ENCODE results near the gene ZNF263. TPM values are rescaled to one million over a fixed set of nuclear protein-coding genes. Genes with fewer than 3 reads are reported as not detected.

The ZNF263 gene
- total RNA-seq, 1 donor from 2014 or later = 27.6 TPM

DNA sequence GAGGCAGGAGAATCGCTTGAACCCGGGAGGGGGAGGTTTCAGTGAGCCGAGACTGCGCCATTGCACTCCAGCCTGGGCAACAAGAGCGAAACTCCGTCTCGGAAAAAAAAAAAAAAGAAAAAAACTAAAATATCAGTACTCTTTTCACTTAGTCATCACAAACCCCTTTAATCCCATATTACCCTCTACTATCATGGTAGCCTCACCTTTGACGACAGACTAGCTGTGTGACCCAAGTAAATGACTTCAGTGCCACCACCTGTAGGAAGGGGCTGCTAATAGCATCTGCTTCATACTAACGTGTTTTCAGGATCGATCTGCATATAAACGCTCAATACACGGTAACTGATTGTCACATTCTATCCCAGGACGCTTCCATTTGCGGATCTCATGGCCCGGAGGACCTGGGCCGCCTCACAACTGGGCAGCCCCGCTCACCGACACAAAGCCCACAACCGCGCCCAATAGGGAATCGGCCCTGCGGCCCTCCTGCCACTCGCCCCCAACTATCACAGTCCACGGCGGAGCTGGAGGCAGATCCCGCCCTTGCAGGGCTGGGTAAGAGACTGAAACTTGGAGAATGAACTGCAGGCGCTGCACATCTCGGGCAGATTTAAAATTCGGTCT is 1.1 kb upstream of the ZNF263 start:
- intact Hi-C loops (cut with DNase I) = no loop called here
- Histone ChIP-seq H3K27ac (peak overlapping the region; percentile 100), H3K4me3 (peak overlapping the region; percentile 86), H3K36me3 (peaks cover 18% of the 10 kb centered on the region), H3K9me3 (no peaks in the 10 kb centered on the region), H3K27me3 (no peaks in the 10 kb centered on the region), H3K4me1 (peaks cover 14% of the 10 kb centered on the region)
- no peak for DNase-seq
- ATAC-seq = peak; percentile 45
- TF ChIP-seq, protein P1, sequence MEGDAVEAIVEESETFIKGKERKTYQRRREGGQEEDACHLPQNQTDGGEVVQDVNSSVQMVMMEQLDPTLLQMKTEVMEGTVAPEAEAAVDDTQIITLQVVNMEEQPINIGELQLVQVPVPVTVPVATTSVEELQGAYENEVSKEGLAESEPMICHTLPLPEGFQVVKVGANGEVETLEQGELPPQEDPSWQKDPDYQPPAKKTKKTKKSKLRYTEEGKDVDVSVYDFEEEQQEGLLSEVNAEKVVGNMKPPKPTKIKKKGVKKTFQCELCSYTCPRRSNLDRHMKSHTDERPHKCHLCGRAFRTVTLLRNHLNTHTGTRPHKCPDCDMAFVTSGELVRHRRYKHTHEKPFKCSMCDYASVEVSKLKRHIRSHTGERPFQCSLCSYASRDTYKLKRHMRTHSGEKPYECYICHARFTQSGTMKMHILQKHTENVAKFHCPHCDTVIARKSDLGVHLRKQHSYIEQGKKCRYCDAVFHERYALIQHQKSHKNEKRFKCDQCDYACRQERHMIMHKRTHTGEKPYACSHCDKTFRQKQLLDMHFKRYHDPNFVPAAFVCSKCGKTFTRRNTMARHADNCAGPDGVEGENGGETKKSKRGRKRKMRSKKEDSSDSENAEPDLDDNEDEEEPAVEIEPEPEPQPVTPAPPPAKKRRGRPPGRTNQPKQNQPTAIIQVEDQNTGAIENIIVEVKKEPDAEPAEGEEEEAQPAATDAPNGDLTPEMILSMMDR (IDR thresholded peaks at IDR 0.05) = no peak

DNA sequence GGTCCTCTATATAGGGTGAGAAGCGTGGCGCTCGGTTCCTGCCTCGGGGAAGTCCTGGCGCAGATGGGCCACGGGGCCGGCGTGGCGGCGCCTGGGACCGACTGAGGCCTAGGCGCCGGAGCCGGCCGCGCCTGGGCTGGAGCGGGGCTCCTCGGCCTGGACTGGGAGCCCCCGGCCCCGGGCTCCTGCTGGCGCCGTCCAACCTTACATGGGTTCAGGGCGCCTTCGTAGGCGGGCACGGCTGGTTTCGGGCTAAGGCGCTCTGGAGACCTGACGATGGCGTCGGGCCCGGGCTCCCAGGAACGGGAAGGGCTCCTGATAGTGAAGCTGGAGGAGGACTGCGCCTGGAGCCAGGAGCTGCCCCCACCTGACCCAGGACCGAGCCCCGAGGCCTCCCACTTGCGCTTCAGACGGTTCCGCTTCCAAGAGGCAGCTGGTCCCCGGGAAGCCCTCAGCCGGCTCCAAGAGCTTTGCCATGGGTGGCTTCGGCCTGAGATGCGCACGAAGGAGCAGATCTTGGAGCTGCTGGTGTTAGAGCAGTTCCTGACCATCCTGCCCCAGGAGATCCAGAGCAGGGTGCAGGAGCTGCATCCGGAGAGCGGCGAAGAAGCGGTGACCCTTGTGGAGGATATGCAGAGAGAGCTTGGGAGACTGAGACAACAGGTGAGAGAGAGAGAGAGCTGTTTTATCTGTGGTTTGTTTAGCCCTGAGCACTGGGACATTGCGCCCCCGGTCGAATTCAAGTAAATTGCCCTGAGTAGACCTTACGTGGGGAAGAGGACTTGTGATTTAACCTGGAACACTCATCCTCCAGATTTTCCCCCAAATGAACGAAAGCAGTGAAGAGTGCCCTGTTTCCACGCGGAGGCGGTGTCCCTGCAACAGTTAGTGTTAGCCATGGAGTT is 504 bp downstream of the ZNF263 start:
- intact Hi-C loops (cut with DNase I) = no loop called here
- Histone ChIP-seq H3K4me3 (peak overlapping the region; percentile 86), H3K4me1 (peaks cover 14% of the 10 kb centered on the region), H3K36me3 (peaks cover 26% of the 10 kb centered on the region), H3K27ac (peak overlapping the region; percentile 100), H3K27me3 (no peaks in the 10 kb centered on the region), H3K9me3 (peaks cover 7% of the 10 kb centered on the region)
- DNase-seq (no peak), ATAC-seq (no peak)
- TF ChIP-seq, protein P1 (IDR thresholded peaks at IDR 0.05) = no peak

DNA sequence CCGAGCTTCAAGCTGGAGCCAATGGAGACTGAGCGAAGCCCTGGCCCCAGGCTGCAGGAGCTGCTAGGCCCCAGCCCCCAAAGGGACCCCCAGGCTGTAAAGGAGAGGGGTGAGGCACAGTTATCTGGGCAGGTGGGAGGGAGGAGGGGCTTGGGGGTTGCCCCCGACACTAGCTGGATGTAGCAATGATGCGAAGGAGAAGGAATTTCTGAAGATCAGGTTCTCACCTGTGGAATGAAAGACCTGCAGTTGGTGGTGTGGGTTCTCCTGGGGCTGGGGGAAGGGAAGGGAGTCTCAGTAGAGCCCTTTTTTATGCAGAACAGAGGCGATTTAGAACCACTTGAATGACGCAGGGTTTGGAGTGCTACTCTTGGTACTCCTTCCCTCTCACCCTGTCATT is 1.8 kb downstream of the ZNF263 start:
- Histone ChIP-seq H3K27ac (no peak overlapping the region), H3K27me3 (no peaks in the 10 kb centered on the region), H3K9me3 (peaks cover 20% of the 10 kb centered on the region), H3K4me1 (peaks cover 14% of the 10 kb centered on the region), H3K36me3 (peaks cover 39% of the 10 kb centered on the region), H3K4me3 (peak overlapping the region; percentile 86)
- TF ChIP-seq, protein P1 (IDR thresholded peaks at IDR 0.05) = no peak
- intact Hi-C loops (cut with DNase I) = no loop called here
- no peak for DNase-seq
- no peak for ATAC-seq

DNA sequence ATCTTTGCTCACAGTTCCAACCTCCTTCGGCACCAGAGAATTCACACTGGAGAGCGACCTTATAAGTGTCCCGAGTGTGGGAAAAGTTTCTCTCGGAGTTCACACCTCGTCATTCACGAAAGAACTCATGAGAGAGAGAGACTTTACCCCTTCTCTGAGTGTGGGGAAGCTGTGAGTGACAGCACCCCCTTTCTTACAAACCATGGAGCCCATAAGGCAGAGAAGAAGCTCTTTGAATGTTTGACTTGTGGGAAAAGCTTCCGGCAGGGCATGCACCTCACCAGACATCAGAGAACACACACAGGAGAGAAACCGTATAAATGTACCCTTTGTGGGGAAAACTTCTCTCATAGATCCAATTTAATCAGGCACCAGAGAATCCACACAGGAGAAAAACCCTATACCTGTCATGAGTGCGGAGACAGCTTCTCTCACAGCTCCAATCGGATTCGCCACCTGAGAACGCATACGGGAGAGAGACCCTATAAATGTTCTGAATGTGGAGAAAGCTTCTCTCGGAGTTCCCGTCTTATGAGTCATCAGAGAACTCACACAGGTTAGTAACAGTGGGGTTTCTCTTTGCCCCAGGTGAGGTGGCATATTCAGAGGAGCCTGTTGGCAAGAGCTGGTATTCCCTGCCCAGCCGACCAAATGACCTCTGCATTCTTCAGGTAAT is 6.8 kb downstream of the ZNF263 start:
- intact Hi-C loops (cut with DNase I) = no loop called here
- DNase-seq (no peak), ATAC-seq (no peak)
- H3K9me3 ChIP-seq = peaks cover 69% of the 10 kb centered on the region
- no peak overlapping the region for H3K4me3 ChIP-seq
- no peaks in the 10 kb centered on the region for H3K27me3 ChIP-seq
- peaks cover 3% of the 10 kb centered on the region for H3K4me1 ChIP-seq
- peaks cover 55% of the 10 kb centered on the region for H3K36me3 ChIP-seq
- TF ChIP-seq, protein P1 (IDR thresholded peaks at IDR 0.05) = no peak
- H3K27ac ChIP-seq = no peak overlapping the region

DNA sequence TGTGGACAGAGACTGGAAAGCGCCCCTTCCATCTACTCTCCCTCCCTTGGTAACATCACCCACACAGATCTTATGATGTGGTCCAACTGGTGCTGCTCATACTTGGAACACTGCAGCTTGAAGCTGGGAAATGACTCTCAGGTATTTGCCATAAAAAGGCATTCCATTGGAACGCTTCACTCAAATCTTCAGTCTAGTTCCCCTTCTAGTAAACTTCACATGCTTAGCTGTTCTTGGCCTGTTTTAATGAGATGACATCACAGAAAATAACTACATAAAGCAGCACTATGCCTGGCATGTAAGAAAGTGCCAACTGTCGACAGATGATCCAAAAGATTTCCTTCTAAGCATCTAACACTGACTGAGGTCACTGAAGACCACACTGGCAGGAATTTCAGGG is 9.3 kb downstream of the ZNF263 start:
- DNase-seq = no peak
- no peak overlapping the region for H3K27ac ChIP-seq
- no peak for ATAC-seq
- H3K9me3 ChIP-seq = peaks cover 76% of the 10 kb centered on the region
- H3K4me1 ChIP-seq = no peaks in the 10 kb centered on the region
- intact Hi-C loops (cut with DNase I) = no loop called here
- TF ChIP-seq, protein P1 (IDR thresholded peaks at IDR 0.05) = no peak
- no peak overlapping the region for H3K4me3 ChIP-seq
- H3K36me3 ChIP-seq = peaks cover 37% of the 10 kb centered on the region
- no peaks in the 10 kb centered on the region for H3K27me3 ChIP-seq

All from upper lobe of right lung (tissue), 1 donor.